AG09319 (cell line): ENCODE measurements around the gene ADAMTS19.
"Not testable (repeated sequence)": the region's sequence is repeated elsewhere in the genome, so short reads cannot be mapped to it uniquely, and the experiment has no call there.

Experiments
- DNase-seq: peaks from one replicate; pipeline ENCODE4 v3.0.0-alpha.2; 2010; ENCODE audit warnings: low read depth; ENCODE audit errors: extremely low read depth
- CTCF ChIP-seq: IDR thresholded peaks from 2 replicates; pipeline ENCODE4 v1.5.1; 2011; ENCODE audit warnings: low read depth, mild to moderate bottlenecking, inconsistent platforms, low read length, moderate library complexity

ADAMTS19 gene

GRCh38 chr5:129459777-129460671 lies at the start of gene ADAMTS19:
Gene ADAMTS19, plus strand, starts transcription at chr5:129460298. Its CDS starts 94 bp downstream, at chr5:129460392.
- no peak for DNase-seq

GRCh38 chr5:129410488-129410887 lies 49.6 kb upstream of the ADAMTS19 start:
- DNase-seq, result no peak
- TF ChIP-seq CTCF, result no peak

More at GRCh38 chr5:129459777-129460671, at the start of gene ADAMTS19:
- TF ChIP-seq CTCF, result no peak

- no peak for TF ChIP-seq CTCF
- DNase-seq, result no peak
Measured at GRCh38 chr5:129412721-129413120, 47.4 kb upstream of the ADAMTS19 start.

- TF ChIP-seq CTCF, result no peak
- DNase-seq, result no peak
Measured at GRCh38 chr5:129413570-129413969, 46.5 kb upstream of the ADAMTS19 start.

GRCh38 chr5:129419292-129419691 lies 40.8 kb upstream of the ADAMTS19 start:
- no peak for TF ChIP-seq CTCF
- DNase-seq, result no peak

GRCh38 chr5:129425031-129425430 lies 35.1 kb upstream of the ADAMTS19 start:
- DNase-seq, result no peak
- no peak for TF ChIP-seq CTCF

- DNase-seq, result no peak
- no peak for TF ChIP-seq CTCF
Measured at GRCh38 chr5:129426071-129426470, 34.0 kb upstream of the ADAMTS19 start.

- DNase-seq, result not testable (repeated sequence)
Measured at GRCh38 chr5:129428636-129429035, 31.5 kb upstream of the ADAMTS19 start.
